GM12878 (cell line): ENCODE data around the gene LZTFL1. TPM values are rescaled to one million over a fixed set of nuclear protein-coding genes. Genes with fewer than 3 reads are reported as not detected.

ENCODE experiments used
- ATAC-seq: fragments of 200-7000 bp; cut with Tn5 transposase; 3 replicates; pipeline ENCODE4 v1.9.1; 2020; ENCODE audit warnings: mild to moderate bottlenecking, moderate library complexity
- BruUV-seq: library from RNA; stranded (reverse); fragments of 400-500 nt; replicated peaks from 2 replicates; lab custom pipeline; 2021; lab: Mats Ljungman, UMichigan
- CTCF ChIA-PET: fragments of 300-600 bp; sonication (Branson Sonifier 250); formaldehyde crosslinking; extraction: SDS; loops from one replicate; lab custom pipeline; 2021; ENCODE audit warnings: inconsistent platforms; lab: Yijun Ruan, JAX
- POLR2A ChIA-PET: fragments of 350-600 bp; formaldehyde crosslinking; extraction: SDS; loops from one replicate; lab custom pipeline; 2021; ENCODE audit warnings: inconsistent platforms; lab: Charles Lee
- RAD21 ChIA-PET: fragments of 300-600 bp; sonication (Branson Sonifier 250); formaldehyde crosslinking; loops from one replicate; lab custom pipeline; 2023; ENCODE audit warnings: antibody characterized with exemption; ENCODE audit not compliant: unreplicated experiment; lab: Charles Lee
- SMC1A ChIA-PET: fragments of 300-600 bp; sonication (Branson Sonifier 250); formaldehyde crosslinking; loops from one replicate; lab custom pipeline; 2023; ENCODE audit not compliant: unreplicated experiment, uncharacterized antibody; lab: Charles Lee
- DNase-seq: peaks from one replicate; pipeline ENCODE4 v3.0.0-alpha.2; 2011; ENCODE audit warnings: low read depth, low spot score
- FAIRE-seq: peaks from 3 replicates; lab custom pipeline; 2011; peaks lifted over from hg19 to GRCh38; lab: Jason Lieb, UNC
- H2AFZ ChIP-seq: 2 replicates; pipeline ENCODE4 v1.6.0; 2011; ENCODE audit warnings: low read depth, low read length, control low read depth; ENCODE audit not compliant: control insufficient read depth
- H3K27ac ChIP-seq: 2 replicates; pipeline ENCODE4 v1.5.1; 2011; ENCODE audit warnings: control low read depth; ENCODE audit not compliant: control insufficient read depth, insufficient read depth
- H3K27me3 ChIP-seq, 2 experiments: replicated peaks in 1 of 2; 2 replicates each; pipeline versions ENCODE4 v1.6.0 to v1.6.1; 2011; ENCODE audit warnings: low read length in 1 of 2; ENCODE audit not compliant: control insufficient read depth in 2 of 2, insufficient read depth in 2 of 2
- H3K36me3 ChIP-seq, 2 experiments: 2 replicates each; pipeline ENCODE4 v1.5.1; 2011; ENCODE audit warnings: low read length in 1 of 2; ENCODE audit not compliant: control insufficient read depth in 2 of 2, insufficient read depth in 2 of 2
- H3K4me1 ChIP-seq: 2 replicates; pipeline ENCODE4 v1.6.1; 2011; ENCODE audit warnings: mild to moderate bottlenecking, low read length, moderate library complexity, mixed read lengths; ENCODE audit not compliant: control insufficient read depth, insufficient read depth
- H3K4me2 ChIP-seq: 2 replicates; pipeline ENCODE4 v1.6.0; 2011; ENCODE audit warnings: control low read depth; ENCODE audit not compliant: control insufficient read depth, insufficient read depth
- H3K4me3 ChIP-seq: fragments of 200-600 bp; sonication (generic); 2 replicates; pipeline ENCODE4 v1.5.1; 2016
- H3K79me2 ChIP-seq: 2 replicates; pipeline ENCODE4 v1.6.0; 2011; ENCODE audit warnings: low read length; ENCODE audit not compliant: control insufficient read depth, insufficient read depth
- H3K9ac ChIP-seq: 2 replicates; pipeline ENCODE4 v1.8.0; 2011; ENCODE audit warnings: low read length, control low read depth, mixed read lengths; ENCODE audit not compliant: control insufficient read depth, insufficient read depth
- H3K9me3 ChIP-seq: replicated peaks from 3 replicates; pipeline ENCODE4 v1.5.1; 2011; ENCODE audit warnings: mild to moderate bottlenecking, low read length; ENCODE audit not compliant: control insufficient read depth, insufficient read depth
- H4K20me1 ChIP-seq: 2 replicates; pipeline ENCODE4 v1.6.0; 2011; ENCODE audit not compliant: control insufficient read depth, insufficient read depth
- ASH2L ChIP-seq: fragments of 300-600, 200-600 bp; sonication (generic); IDR thresholded peaks from 2 replicates; pipeline ENCODE4 v1.6.1; 2017; ENCODE audit warnings: low read depth, mild to moderate bottlenecking, borderline replicate concordance
- BCL11A ChIP-seq: IDR thresholded peaks from 2 replicates; pipeline ENCODE4 v1.6.1; 2011; ENCODE audit warnings: low read depth, low read length
- CBX5 ChIP-seq: sonication (generic); IDR thresholded peaks from 2 replicates; pipeline ENCODE4 v1.6.1; 2016; ENCODE audit warnings: low read depth, moderate library complexity, mild to moderate bottlenecking, inconsistent platforms
- CREM ChIP-seq: IDR thresholded peaks from 2 replicates; pipeline ENCODE4 v1.6.1; 2014; ENCODE audit warnings: antibody characterized with exemption, low read depth
- EED ChIP-seq: sonication (generic); IDR thresholded peaks from 2 replicates; pipeline ENCODE4 v1.6.1; 2016; ENCODE audit warnings: antibody characterized with exemption, low read depth
- EZH2 ChIP-seq: IDR thresholded peaks from 2 replicates; pipeline ENCODE4 v1.6.1; 2012; ENCODE audit warnings: low read depth, mild to moderate bottlenecking, control low read depth, inconsistent platforms, low read length, borderline replicate concordance; ENCODE audit not compliant: control insufficient read depth
- IKZF1 ChIP-seq: fragments of 450-650 bp; conservative IDR thresholded peaks from 2 replicates; pipeline ENCODE4 v1.6.1; 2017; ENCODE audit warnings: antibody characterized with exemption, mild to moderate bottlenecking
- IRF5 ChIP-seq: fragments of 450-650 bp; IDR thresholded peaks from 2 replicates; pipeline ENCODE4 v1.6.1; 2017; ENCODE audit warnings: borderline replicate concordance
- NRF1 ChIP-seq: conservative IDR thresholded peaks from 2 replicates; pipeline ENCODE4 v1.6.1; 2011; ENCODE audit warnings: mild to moderate bottlenecking, low read depth, low read length, improper control_type of control experiment
- POLR2A ChIP-seq: IDR thresholded peaks from 2 replicates; pipeline ENCODE4 v1.6.1; 2011; ENCODE audit warnings: low read depth, mild to moderate bottlenecking, low read length
- RCOR1 ChIP-seq: conservative IDR thresholded peaks from 2 replicates; pipeline ENCODE4 v1.6.1; 2012; ENCODE audit warnings: low read depth, low read length, improper control_type of control experiment
- RELA ChIP-seq: fragments of 450-650 bp; IDR thresholded peaks from 2 replicates; pipeline ENCODE4 v1.8.0; 2014; ENCODE audit warnings: borderline replicate concordance; ENCODE audit not compliant: partially characterized antibody
- SIX5 ChIP-seq: IDR thresholded peaks from 2 replicates; pipeline ENCODE4 v1.6.1; 2011; ENCODE audit warnings: mild to moderate bottlenecking, low read depth, low read length, moderate library complexity; ENCODE audit not compliant: severe bottlenecking
- SMAD1 ChIP-seq: fragments of 450-650 bp; IDR thresholded peaks from 2 replicates; pipeline ENCODE4 v1.6.1; 2018; ENCODE audit warnings: mild to moderate bottlenecking, low read depth; ENCODE audit not compliant: partially characterized antibody
- SMAD5 ChIP-seq: IDR thresholded peaks from 2 replicates; pipeline ENCODE4 v1.6.1; 2016; ENCODE audit warnings: antibody characterized with exemption, low read depth
- SUZ12 ChIP-seq: fragments of 200-600 bp; sonication (generic); IDR thresholded peaks from one replicate; pipeline ENCODE4 v1.6.1; 2018; ENCODE audit warnings: antibody characterized with exemption, mild to moderate bottlenecking; ENCODE audit not compliant: unreplicated experiment
- WGBS: methylation state at CpG from one replicate; pipeline ENCODE4 v1.1.6; 2016; ENCODE audit warnings: low lambda C conversion rate; ENCODE audit not compliant: insufficient replicate concordance, insufficient coverage; ENCODE audit errors: missing lambda C conversion rate; 5-methylcytosine and 5-hydroxymethylcytosine counted together
- in situ Hi-C: fragments of 300-500 bp; cut with MboI; formaldehyde crosslinking; loops from 9 replicates; pipeline ENCODE4 v1.14.3; 2018; ENCODE audit warnings: mixed read lengths
- intact Hi-C: fragments of 100-400 bp; cut with micrococcal nuclease; formaldehyde crosslinking; loops from one replicate; pipeline ENCODE4 v1.14.2; 2022; ENCODE audit not compliant: unreplicated experiment
- polyA plus RNA-seq, 11 experiments: library from polyadenylated mRNA; depleted of rRNA in 4 of 11; unstranded in 6 of 11; stranded (reverse) in 5 of 11; fragments of >200 nt; fragmentation: Nextera tagmentation in 4 of 11; fragmentation: Illumina TruSeq in 1 of 11; extraction: Ambion mirVana in 4 of 11; extraction: Trizol in 1 of 11; gene quantifications; 1 replicate in 1 of 11; 2 replicates in 10 of 11; pipeline versions ENCODE4 v1.2.1 to v1.2.3, GENCODE V29; 2011 to 2016; ENCODE audit warnings: inconsistent platforms in 2 of 11, missing spikeins in 2 of 11, low read depth in 1 of 11
- total RNA-seq, 4 experiments: library from RNA; depleted of rRNA in 3 of 4; stranded (reverse); fragments of >200 nt in 3 of 4; fragmentation: Illumina TruSeq in 1 of 4; extraction: Trizol in 1 of 4; gene quantifications; 2 replicates each; pipeline versions ENCODE4 v1.2.1 to v1.2.3, GENCODE V29; 2013 to 2021

Gene LZTFL1
- total and polyA plus RNA-seq, 10 of the 15 experiments (the other 5 are each of a cell fraction or from before 2014, with no cell fraction given) = 9.8 to 74.1 (median 11.9) TPM

GRCh38 chr3:45800611-45801010, 41.3 kb downstream of the LZTFL1 start:
- SMC1A ChIA-PET = no interaction called here
- Histone ChIP-seq H3K27ac (no peak overlapping the region), H3K27me3 (peaks cover 2 to 13% of the 10 kb centered on the region in 2 experiments; a peak in 3 of 4 replicates), H3K36me3 (no peaks in the 10 kb centered on the region), H3K9me3 (no peaks in the 10 kb centered on the region), H3K4me2 (no peak overlapping the region), H3K9ac (no peak overlapping the region), H3K4me1 (peaks cover 5% of the 10 kb centered on the region), H3K4me3 (no peak overlapping the region), H3K79me2 (no peaks in the 10 kb centered on the region), H2AFZ (no peak overlapping the region), H4K20me1 (no peaks in the 10 kb centered on the region)
- no peak for ATAC-seq
- intact Hi-C loops (no loop called here), in situ Hi-C loops (no loop called here)
- POLR2A ChIA-PET = no interaction called here
- FAIRE-seq = no peak
- CTCF ChIA-PET = no interaction called here
- TF ChIP-seq POLR2A (no peak; the same call in 1 of the 2 replicates), SUZ12 (no peak), RELA (no peak), IRF5 (no peak), ASH2L (no peak), CREM (no peak), RCOR1 (no peak), EZH2 (no peak), SMAD1 (no peak), EED (no peak), IKZF1 (no peak), CBX5 (no peak), SIX5 (no peak), SMAD5 (no peak), BCL11A (no peak), NRF1 (no peak)
- no peak for DNase-seq
- BruUV-seq = no TSS peak
- RAD21 ChIA-PET = no interaction called here
- WGBS = 40% methylated on average over 4 of the region's 4 CpGs
